Nephron (organoid): Measurements from ENCODE around the gene ACACB.

Source experiments
- H3K27ac Mint-ChIP-seq, 3 experiments: 2 replicates each; pipeline ENCODE4 v1.8.0; 2020; ENCODE audit warnings: mixed read lengths in 3 of 3, mild to moderate bottlenecking in 2 of 3, moderate library complexity in 1 of 3
- H3K27me3 Mint-ChIP-seq: 2 replicates; pipeline ENCODE4 v1.8.0; 2021; ENCODE audit warnings: low read depth, mild to moderate bottlenecking, moderate library complexity, mixed read lengths
- H3K36me3 Mint-ChIP-seq: 2 replicates; pipeline ENCODE4 v1.8.0; 2020; ENCODE audit warnings: low read depth, mixed read lengths
- H3K4me1 Mint-ChIP-seq: 2 replicates; pipeline ENCODE4 v1.8.0; 2020; ENCODE audit warnings: mixed read lengths
- H3K4me3 Mint-ChIP-seq, 3 experiments: 2 replicates each; pipeline ENCODE4 v1.8.0; 2020; ENCODE audit warnings: mild to moderate bottlenecking in 3 of 3, mixed read lengths in 3 of 3, moderate library complexity in 2 of 3
- H3K9me3 Mint-ChIP-seq: 2 replicates; pipeline ENCODE4 v1.8.0; 2020; ENCODE audit warnings: mixed read lengths
- TF ChIP-seq, protein P1 (sequence below), 3 experiments: fragments of 200-600 bp; sonication (generic); IDR thresholded peaks; one replicate each; pipeline ENCODE4 v1.5.0; 2021; ENCODE audit warnings: antibody characterized with exemption in 3 of 3; ENCODE audit not compliant: unreplicated experiment in 3 of 3

The ACACB gene

DNA sequence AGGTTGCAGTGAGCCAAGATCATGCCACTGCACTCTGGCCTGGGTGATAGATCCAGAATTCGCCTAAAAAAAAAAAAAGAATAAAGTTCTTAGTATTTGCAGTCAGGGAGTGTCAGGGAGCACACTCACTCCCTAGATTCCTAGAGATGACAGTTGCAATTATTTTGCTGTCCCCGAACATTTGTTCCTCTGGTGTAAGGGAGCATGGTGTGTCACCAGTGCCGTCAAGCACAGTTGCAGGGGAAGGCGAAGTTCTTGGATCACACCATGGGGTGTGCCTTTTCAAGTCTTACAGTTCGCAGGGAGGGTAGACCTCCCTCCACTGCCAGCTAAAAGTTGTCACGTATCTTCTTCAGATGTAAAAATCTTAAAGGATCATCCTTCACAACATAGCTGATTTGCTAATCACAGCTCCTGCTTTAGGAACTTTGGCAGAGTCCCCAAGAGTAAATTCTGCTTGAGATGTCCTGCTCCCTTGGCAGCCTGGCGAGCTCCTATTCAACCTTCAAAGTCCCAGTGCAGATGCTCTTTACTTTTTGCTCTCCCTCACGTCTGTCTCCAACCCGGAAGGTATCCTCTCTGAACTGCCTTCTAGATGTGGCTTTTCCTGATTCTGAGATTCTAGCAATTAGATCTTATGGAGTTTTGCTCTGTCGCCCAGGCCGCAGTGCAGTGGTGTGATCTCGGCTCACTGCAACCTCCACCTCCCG is 11.3 kb downstream of the ACACB start:
- Mint-ChIP-seq H3K9me3 (no peaks in the 10 kb centered on the region), H3K4me3 (no peak overlapping the region), H3K36me3 (no peaks in the 10 kb centered on the region), H3K27ac (no peak overlapping the region), H3K4me1 (peaks cover 26% of the 10 kb centered on the region), H3K27me3 (peaks cover 9% of the 10 kb centered on the region)
- TF ChIP-seq, protein P1, sequence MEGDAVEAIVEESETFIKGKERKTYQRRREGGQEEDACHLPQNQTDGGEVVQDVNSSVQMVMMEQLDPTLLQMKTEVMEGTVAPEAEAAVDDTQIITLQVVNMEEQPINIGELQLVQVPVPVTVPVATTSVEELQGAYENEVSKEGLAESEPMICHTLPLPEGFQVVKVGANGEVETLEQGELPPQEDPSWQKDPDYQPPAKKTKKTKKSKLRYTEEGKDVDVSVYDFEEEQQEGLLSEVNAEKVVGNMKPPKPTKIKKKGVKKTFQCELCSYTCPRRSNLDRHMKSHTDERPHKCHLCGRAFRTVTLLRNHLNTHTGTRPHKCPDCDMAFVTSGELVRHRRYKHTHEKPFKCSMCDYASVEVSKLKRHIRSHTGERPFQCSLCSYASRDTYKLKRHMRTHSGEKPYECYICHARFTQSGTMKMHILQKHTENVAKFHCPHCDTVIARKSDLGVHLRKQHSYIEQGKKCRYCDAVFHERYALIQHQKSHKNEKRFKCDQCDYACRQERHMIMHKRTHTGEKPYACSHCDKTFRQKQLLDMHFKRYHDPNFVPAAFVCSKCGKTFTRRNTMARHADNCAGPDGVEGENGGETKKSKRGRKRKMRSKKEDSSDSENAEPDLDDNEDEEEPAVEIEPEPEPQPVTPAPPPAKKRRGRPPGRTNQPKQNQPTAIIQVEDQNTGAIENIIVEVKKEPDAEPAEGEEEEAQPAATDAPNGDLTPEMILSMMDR (IDR thresholded peaks at IDR 0.05; ENCODE audit: unreplicated experiment in 3 of 3) = no peak

DNA sequence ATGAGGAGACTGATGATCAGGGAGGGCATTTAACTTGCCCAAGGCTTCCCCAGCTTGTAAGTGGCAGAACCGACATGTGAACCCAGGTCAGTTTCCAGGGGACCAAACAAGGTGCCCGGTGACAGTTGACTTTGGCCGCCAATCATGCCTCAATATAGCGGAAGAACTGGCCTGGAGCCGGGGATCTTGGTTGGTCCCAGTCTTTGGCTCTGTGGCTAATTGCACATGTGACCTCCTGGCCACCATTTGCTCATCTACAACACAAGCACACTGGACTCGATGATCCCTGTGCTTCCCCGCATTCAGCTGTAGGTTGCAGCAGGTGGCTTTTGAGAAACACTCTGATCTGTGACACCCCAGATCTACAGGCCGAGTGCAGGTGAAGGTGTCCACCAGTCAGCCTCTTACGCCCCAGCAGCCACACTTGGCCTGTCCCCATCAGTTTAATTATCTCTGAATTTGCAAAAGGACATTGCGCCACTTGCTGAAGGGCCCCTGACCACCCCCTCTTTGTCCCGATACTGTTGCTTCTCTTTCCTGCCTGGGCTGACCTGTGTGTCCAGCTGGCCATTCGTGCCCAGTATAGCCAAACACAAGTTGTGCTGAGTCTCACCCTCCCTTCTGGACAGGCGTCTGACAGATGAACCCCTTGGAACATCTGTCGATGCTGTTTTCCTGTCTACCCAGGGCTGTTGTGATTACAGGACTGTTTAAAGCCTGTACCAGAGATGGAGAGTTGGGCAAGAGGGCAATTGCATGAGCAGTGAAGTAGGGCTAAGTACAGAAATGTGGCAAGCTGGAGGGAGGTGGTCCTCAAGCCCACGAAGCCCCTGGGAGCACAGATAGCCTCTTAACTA is 14.1 kb downstream of the ACACB start:
- Mint-ChIP-seq H3K4me1 (peaks cover 30% of the 10 kb centered on the region), H3K4me3 (peak overlapping the region in 1 of 3 experiments; percentile 13), H3K36me3 (no peaks in the 10 kb centered on the region), H3K27ac (peak overlapping the region; percentile 0 to 44 (median 14)), H3K27me3 (peaks cover 9% of the 10 kb centered on the region), H3K9me3 (peaks cover 9% of the 10 kb centered on the region)
- TF ChIP-seq, protein P1 (IDR thresholded peaks at IDR 0.05; ENCODE audit: unreplicated experiment in 3 of 3) = no peak

- peak overlapping the region in 2 of 3 experiments; percentile 5 to 54 for H3K4me3 Mint-ChIP-seq
Observed at GRCh38 chr12:109131154-109132050, 15.0 kb downstream of the ACACB start.

GRCh38 chr12:109134186-109134917 is 18.0 kb downstream of the ACACB start:
- Mint-ChIP-seq H3K27ac (no peak overlapping the region), H3K27me3 (peaks cover 12% of the 10 kb centered on the region), H3K4me3 (no peak overlapping the region), H3K9me3 (peaks cover 15% of the 10 kb centered on the region), H3K36me3 (peaks cover 7% of the 10 kb centered on the region), H3K4me1 (peaks cover 29% of the 10 kb centered on the region)
- TF ChIP-seq, protein P1 (IDR thresholded peaks at IDR 0.05; ENCODE audit: unreplicated experiment in 3 of 3) = peak in 1 of 3 experiments; percentile 29

More at GRCh38 chr12:109131154-109132050, 15.0 kb downstream of the ACACB start:
- Mint-ChIP-seq H3K27me3 (peaks cover 6% of the 10 kb centered on the region), H3K9me3 (peaks cover 10% of the 10 kb centered on the region), H3K27ac (peak overlapping the region; percentile 14 to 44 (median 37)), H3K4me1 (peaks cover 30% of the 10 kb centered on the region), H3K36me3 (no peaks in the 10 kb centered on the region)
- TF ChIP-seq, protein P1 (IDR thresholded peaks at IDR 0.05; ENCODE audit: unreplicated experiment in 3 of 3) = no peak

GRCh38 chr12:109137055-109137454 is 20.7 kb downstream of the ACACB start:
- peaks cover 9% of the 10 kb centered on the region for H3K27me3 Mint-ChIP-seq
- H3K36me3 Mint-ChIP-seq = peaks cover 16% of the 10 kb centered on the region
- no peak overlapping the region for H3K27ac Mint-ChIP-seq
- TF ChIP-seq, protein P1 (IDR thresholded peaks at IDR 0.05; ENCODE audit: unreplicated experiment in 3 of 3) = no peak
- peaks cover 15% of the 10 kb centered on the region for H3K9me3 Mint-ChIP-seq
- H3K4me1 Mint-ChIP-seq = peaks cover 6% of the 10 kb centered on the region
- H3K4me3 Mint-ChIP-seq = no peak overlapping the region
